Superior temporal gyrus (tissue), 1 donor: ENCODE data around the gene FOXP4.

Experiments
- DNase-seq: peaks from one replicate; pipeline ENCODE4 v3.0.0-alpha.2; 2016; ENCODE audit errors: extremely low spot score

Gene FOXP4

GRCh38 chr6:41546475-41546865 lies 289 bp downstream of the FOXP4 start:
- peak; percentile 18 for DNase-seq

GRCh38 chr6:41546866-41547798 lies 951 bp downstream of the FOXP4 start:
- DNase-seq: no peak

- DNase-seq: no peak
These were observed 1.6 kb downstream of the FOXP4 start for GRCh38 chr6:41547799-41548097.

- DNase-seq: no peak
These were observed 2.1 kb downstream of the FOXP4 start for GRCh38 chr6:41548098-41548840.

GRCh38 chr6:41548841-41549642 lies 2.9 kb downstream of the FOXP4 start:
- no peak for DNase-seq

- no peak for DNase-seq
These were observed 3.5 kb downstream of the FOXP4 start for GRCh38 chr6:41549673-41550072.

- DNase-seq: no peak
These were observed 5.0 kb downstream of the FOXP4 start for GRCh38 chr6:41551086-41551700.

GRCh38 chr6:41551857-41552256 lies 5.7 kb downstream of the FOXP4 start:
- DNase-seq: no peak

GRCh38 chr6:41552723-41553122 lies 6.5 kb downstream of the FOXP4 start:
- DNase-seq: no peak

GRCh38 chr6:41553405-41553999 lies 7.3 kb downstream of the FOXP4 start:
- DNase-seq: no peak

GRCh38 chr6:41555326-41556300 lies 9.4 kb downstream of the FOXP4 start:
- DNase-seq: no peak

GRCh38 chr6:41557335-41557734 lies 11.2 kb downstream of the FOXP4 start:
- no peak for DNase-seq

GRCh38 chr6:41558033-41558807 lies 12.0 kb downstream of the FOXP4 start:
- no peak for DNase-seq

- no peak for DNase-seq
These were observed 13.7 kb downstream of the FOXP4 start for GRCh38 chr6:41559655-41560427.

GRCh38 chr6:41560431-41561192 lies 14.4 kb downstream of the FOXP4 start:
- DNase-seq: no peak

- DNase-seq: no peak
These were observed 15.2 kb downstream of the FOXP4 start for GRCh38 chr6:41561416-41561815.

- DNase-seq: no peak
These were observed 16.0 kb downstream of the FOXP4 start for GRCh38 chr6:41561931-41562911.
